Skin epidermis (tissue), 12 donors: ENCODE results near the gene HAUS3.
A peak's percentile ranks its signal among the peaks of the same experiment; 100 is the strongest.

Experiments
- H3K27ac ChIP-seq, 21 experiments: fragments of 200-600 bp; sonication (generic) in 11 of 21; one replicate each; pipeline ENCODE4 v1.5.0; 2020; ENCODE audit warnings: mild to moderate bottlenecking in 3 of 21, inconsistent platforms in 2 of 21, moderate library complexity in 2 of 21
- H3K4me3 ChIP-seq, 7 experiments: fragments of 200-600 bp; sonication (generic) in 2 of 7; one replicate each; pipeline ENCODE4 v1.5.0; 2020; ENCODE audit warnings: inconsistent platforms in 2 of 7, mild to moderate bottlenecking in 2 of 7, moderate library complexity in 1 of 7

Gene HAUS3

DNA sequence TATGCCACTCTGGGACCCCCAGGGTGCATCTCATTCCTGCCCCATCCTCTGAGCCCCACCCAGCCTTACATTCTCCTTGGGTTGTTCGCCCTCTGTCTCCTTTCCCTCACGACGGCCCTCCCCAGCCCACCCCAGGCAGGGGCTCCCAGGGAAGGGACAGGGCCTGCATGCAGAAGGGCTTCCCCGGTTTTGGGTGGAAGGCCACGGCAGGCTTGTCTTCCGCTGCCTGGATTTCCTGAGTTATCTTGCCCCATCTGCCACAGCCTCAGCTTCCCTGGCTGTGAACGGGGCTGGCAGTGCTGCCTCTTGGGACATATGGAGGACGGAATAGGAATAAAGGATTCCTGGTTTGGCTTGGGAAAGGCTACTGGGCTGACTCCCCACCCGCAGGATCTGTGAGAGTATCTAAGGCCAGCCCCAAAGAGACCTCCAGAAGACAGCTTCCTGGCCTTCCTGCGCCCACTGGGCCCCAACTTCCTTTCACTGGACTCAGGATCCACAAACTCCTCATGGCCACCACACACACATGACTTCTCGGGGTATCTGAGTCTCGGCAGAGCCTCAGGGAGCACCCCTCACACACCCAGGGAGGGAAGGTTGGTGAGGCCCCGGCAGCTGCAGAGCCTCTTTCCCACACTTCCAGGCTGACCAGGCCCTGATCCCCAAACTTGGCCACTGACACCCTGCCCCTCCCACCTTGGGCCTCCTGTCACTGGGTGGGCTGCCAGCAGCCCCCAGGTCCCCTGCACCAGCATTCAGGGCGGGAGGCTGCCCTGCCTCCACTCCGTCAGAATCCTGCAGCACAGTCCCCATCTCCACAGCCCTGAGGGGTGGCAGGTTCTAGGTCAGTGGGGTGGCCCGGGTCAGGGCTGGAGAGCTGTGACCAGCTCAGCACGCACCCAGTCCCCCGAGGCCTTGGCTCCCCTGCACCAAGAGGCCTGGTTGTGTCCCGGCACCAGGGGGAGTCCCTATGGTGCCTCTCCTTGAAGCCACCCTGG lies 23.5 kb upstream of the HAUS3 start:
- H3K27ac ChIP-seq: peak overlapping the region in 9 of 21 experiments; percentile 1 to 55 (median 28)
- no peak overlapping the region for H3K4me3 ChIP-seq

DNA sequence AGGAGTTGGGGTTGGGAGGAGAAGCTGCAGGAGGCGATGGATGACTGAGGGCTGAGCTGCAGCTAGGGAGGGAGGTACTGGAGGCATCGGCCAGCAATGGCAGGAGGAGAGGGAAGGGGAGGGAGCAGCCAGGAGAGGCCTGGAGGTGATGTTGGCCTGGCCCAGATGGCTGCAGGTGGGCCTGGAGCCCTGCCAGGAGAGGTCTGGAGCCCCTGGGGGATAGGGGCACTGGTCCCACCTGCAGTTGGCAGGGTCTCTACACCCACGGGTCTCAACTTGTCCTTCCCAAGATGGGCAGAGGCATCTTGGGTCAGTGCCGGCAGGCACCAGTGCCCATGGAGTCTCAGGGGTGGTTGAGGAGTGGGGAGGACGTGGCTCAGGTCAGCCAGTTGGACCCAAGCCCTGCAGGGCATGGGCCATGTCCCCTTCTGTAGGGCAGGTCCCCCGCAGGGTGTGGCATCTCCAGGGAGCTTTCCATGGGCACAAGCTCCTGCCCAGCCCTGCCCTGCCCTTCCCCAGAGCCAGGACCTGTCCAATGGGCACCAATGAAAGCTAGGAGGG lies 22.6 kb upstream of the HAUS3 start:
- Histone ChIP-seq H3K4me3 (no peak overlapping the region), H3K27ac (no peak overlapping the region)

DNA sequence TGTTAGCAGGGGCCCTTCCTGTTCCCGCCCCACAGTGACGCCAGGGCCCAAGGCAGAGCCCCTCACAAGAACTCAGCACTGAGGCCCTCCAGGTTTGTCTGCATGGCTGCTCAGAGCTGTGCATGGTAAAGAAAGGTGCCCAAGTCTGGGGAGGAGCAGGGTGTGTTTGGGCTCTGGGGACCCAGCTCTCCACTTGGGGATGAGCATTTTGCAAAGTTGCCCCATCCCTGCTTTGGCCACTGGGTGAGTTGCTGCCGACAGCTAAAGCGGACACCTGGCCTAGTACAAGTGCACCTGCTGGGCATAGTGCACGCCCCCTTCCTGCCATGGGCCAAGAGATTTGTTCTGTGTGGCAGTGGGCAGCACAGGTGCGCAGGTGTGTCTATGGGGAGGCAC lies 22.0 kb upstream of the HAUS3 start:
- H3K4me3 ChIP-seq: no peak overlapping the region
- no peak overlapping the region for H3K27ac ChIP-seq

DNA sequence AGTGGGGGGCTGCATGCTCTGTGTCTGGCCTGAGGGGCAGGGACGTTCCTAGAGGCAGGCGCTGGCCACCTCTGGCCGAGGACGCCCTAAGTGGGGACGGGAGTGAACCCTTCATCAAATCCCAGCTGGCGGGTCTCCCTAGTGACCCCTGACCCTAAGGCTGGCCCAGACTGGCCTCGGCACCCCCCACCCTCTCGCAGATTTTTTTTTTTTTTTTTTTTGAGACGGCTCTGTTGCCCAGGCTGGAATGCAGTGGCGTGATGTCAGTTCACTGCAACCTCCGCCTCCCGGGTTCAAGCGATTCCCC lies 21.0 kb upstream of the HAUS3 start:
- peak overlapping the region; percentile 45 to 94 (median 67) for H3K4me3 ChIP-seq
- H3K27ac ChIP-seq: peak overlapping the region; percentile 84 to 99 (median 95)

DNA sequence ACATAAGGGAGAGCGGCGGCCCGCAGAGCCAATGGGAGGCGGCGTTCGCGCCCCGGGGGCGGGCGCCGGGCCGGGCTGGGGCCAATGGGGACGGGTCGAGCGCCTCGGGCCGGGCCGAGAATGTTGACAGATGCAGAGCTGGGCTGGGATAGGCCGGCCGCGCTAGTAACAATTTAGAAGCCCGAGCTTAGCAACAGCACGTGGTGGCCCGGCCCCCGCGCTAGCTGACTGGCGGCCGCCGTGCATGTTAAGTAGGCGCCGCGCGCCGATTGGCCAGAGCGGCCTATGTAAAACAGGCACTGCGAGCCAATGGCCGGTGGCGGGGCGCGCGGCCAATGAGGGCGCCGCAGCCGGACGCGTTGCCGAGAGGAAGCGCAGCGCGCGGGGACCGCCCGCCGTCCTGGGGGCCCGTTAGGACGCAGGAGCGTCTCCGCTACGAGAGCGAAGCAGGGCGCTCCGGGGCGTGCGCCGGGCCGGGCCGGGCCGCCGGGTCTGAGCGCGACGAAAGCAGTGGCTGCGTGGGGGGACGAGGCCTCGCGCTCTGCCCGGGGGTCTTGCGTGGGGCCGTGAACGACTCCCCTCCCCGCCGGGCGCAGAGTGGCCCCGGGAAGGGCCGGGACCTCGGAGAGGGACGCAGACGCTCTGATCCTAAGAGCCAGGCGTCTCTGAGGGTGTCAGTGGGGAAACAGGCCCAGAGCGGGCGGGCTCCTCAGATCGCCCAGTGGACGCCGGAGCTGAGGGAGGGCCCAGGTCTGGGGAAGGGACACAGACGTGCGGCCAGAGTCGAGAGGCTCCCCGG lies 20.4 kb upstream of the HAUS3 start:
- peak overlapping the region; percentile 84 to 99 (median 95) for H3K27ac ChIP-seq
- H3K4me3 ChIP-seq: peak overlapping the region; percentile 45 to 94 (median 91)

DNA sequence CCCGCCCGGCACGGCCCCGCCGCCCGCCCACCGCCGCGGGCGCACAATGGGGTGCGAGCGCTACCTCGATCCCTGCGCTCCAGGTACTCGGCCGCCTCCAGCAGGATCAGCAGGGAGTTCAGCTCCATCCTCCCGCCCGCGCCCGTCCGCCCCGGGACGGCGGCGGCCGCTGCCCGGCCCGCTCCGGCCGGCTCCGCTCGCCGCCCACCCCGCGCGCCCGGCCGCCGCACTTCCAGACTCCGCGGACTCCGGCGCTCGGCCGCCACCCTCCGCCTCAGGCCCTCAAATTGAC lies 19.9 kb upstream of the HAUS3 start, which contains the start of gene MXD4:
Gene MXD4 (minus strand): TSS at position 257 of the 292 bp plus-strand sequence. CDS start 129 bp downstream, at position 128.
- Histone ChIP-seq H3K4me3 (peak within 1 kb of the TSS; percentile 67 to 99 (median 92)), H3K27ac (peak within 1 kb of the TSS; percentile 85 to 99 (median 95))

DNA sequence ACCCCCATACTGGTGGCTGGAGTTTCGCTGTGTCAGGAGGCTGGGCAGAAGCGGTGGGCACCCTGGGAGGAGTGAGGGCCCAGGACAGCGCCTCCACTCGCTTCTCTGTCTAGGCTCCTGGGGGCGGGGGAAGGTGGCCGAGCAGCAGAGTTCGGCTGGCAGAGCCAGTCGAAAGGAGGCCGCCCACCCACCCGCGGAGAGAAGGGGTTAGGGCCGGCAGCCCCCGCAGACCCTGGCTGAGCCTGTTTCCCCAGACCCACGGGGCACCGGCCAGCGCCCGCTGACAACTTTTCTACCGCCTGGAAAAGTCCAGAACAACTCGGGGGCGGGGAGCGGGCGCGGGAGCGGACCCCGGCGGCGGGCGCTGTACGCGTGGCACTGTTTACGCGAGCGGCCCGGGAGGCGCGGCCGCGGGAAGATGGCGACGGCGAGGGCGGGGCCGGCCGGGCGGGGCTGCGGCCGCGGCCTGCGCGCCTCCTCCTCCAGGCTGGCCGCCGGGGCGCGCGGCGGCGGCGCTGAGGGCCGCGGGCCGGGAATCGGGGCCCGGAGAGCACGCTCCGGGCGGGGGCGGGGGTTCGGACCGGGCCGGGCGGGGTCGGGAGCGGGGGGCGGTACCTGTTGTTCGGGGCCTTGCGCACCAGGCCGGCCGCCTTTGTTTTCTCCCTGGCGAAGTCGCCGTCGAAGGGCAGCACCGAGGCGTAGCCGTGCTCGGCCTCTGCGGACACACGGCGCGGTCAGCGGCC lies 19.4 kb upstream of the HAUS3 start:
- Histone ChIP-seq H3K4me3 (peak overlapping the region; percentile 67 to 99 (median 92)), H3K27ac (peak overlapping the region; percentile 70 to 98 (median 87))

DNA sequence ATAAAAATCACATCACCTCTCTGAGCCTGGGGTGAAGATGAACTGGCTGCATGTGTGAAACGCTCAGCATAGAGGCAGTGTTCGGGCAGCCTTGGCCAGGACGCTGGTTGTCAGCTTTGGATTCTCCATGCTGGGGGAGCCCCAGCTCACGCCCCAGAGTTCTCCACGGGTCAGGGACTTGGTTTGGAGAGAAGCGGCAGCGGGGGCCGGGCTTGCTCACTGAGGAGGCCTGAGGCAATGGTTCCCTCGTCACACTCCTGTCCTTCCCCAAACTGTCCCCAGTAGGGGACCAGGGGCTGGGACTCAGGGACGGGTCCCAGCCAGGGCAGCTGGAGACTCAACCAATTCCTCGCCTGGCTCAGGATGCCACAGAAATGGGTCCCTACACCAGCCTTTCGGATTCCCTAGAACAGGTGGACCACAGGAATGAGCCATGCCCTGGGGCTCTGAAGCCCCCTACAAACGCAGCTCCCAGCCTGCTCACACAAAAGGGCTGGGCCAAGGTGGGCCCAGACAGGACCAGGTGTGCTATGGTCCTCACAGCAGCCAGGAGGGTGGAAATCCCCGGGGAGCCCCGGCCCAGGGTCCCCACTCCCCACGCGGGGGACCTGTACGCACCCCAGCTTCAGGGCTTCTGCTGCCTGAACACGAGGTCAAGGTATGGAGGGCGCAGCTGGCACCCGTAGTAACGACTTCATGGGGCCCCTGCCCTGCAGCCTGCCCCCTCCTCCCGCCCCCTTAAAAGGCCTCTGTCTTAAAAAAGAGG lies 18.6 kb upstream of the HAUS3 start:
- peak overlapping the region; percentile 67 to 99 (median 92) for H3K4me3 ChIP-seq
- H3K27ac ChIP-seq: peak overlapping the region; percentile 22 to 98 (median 84)

DNA sequence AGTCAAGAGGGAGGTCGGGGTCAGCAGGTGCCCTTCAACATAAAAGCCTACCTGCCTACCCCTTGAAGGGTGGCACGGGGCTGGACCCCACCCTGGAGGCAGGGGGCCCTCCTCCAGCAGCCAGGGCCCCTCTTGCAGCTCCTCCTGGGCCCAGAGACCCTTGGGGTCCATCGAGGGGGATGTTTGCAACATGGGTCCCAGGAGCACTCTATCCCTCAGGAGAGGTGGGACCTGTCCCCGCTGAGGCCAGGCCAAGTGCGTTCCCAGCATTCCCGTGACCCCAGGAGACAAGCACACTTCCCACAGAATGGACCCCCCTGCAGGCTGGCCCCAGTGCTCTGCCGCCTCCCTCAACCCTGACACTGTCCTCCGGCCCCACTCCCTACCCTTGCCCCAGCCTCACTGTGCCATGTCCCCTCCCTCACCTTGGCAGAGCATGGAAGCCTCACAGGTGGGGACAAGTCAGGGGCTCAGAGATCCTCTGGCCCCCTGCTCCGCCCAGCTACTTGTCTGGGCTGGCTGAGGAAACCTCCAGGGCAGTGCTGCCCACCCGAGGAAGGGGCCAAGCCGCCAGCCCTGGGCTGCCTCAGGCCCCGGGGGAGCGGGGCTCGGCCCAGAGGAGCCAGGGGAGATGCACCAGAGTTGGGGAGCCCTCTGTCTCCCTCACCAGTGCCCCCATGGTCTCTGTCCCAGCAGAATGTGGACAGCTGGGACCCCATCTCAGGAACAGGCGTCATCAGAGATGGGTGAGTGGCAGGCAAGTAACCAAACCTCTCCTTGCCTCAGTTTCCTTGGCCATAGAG lies 17.8 kb upstream of the HAUS3 start:
- Histone ChIP-seq H3K4me3 (peak overlapping the region in 3 of 7 experiments; percentile 82 to 99 (median 94)), H3K27ac (peak overlapping the region in 9 of 21 experiments; percentile 6 to 98 (median 84))

DNA sequence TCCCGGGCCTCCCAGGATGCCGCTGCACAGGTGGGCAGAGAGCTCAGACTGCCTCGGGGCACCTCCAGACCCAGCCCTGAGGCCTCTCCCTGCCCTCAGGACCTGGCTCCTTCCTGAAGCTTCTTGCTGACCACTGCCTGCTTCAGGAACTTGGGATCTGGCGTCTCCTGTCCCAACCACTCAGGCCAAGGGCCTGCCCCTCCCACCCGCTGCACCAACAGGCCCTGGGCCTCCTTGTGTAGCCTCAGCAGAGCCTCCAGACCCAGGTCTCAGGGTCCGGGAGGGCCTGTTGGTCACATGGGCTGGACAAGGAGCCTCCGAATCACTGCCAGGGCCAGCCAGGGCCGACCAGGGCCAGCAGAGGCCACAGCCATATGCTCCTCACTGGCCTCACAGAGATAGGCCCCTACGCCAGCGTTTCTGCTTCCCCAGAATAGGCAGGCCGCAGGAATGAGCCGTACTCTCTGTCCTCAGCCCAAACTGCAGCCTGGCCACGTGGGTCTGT lies 17.2 kb upstream of the HAUS3 start:
- Histone ChIP-seq H3K27ac (peak overlapping the region in 7 of 21 experiments; percentile 6 to 89 (median 37)), H3K4me3 (no peak overlapping the region)

DNA sequence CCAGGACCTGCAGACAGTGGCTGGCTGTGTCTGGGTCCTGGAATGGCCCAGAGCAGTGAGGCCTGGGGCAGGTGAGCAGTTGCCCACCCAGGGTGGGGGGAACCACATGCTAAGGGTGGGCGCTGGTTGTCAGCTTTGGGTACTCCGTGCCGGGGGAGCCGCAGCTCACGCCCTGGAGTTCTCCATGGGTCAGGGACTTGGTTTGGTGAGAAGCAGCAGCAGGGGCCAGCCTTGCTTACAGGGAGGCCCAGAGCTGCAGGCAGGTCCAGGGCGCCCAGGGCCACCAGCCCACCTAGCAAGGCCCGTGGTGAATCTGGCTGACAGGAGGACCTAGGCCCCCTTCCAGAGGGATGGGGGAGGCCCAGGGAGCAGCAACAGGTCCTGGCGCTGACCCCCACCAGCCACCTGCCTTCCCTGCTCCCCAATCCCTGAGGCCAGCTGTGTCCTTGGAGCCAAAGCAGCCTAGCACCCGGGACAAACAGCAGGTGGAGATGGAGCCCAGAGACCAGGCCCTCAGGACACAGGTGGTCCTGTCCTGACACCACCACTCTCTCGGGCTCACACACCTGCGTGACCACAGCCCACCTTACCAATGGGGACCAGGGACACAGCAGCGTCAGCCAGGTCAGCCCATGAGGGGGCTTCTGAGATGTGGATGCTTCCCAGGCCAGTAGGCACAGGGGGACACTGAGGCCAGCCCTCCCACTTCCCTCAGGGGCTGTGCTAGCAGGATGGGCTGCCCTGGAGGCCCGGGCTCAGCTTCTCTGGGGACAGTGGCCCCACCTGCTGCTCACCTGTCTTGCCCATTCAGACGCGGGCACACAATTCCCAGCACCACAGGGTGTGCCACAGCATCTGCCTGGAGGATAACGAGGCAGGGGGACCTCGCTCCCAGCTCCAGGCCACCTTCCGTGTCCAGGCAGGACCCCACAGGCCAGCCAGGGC lies 16.4 kb upstream of the HAUS3 start:
- no peak overlapping the region for H3K4me3 ChIP-seq
- H3K27ac ChIP-seq: peak overlapping the region in 7 of 21 experiments; percentile 5 to 84 (median 33)

DNA sequence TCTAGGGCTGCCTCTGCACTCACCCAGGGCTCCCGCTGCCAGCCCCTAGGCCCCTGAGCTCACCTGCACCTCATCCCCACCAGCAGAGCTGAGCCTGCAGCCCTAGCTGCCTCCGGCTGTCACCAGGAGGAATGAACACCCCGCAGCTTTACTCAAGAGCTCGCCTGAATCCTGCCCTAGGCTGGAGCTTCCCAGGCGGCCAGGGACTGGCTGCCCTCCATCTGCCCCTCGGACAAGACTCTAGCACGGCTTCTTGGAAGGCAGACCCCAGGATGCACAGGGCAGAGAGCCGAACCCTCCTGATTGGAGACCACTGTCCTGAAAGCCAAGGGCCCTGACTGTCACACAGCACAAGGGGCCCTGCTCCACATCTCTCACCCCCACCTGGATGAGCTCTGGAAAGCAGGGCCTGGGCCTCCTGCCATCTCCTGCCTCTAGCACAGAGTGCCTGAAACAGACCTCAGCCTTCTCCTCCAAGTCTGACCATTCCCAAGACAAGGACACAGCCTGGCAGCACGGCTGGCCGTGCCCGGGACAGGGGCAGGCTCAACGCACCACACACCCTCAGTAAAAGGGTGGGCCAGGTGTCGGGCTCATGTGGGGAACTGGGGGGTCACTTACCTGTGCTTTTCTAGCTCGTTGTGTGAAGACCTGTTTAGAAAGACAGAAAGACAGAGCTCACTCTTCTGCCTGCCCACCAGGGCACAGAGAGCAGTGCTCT lies 15.6 kb upstream of the HAUS3 start:
- Histone ChIP-seq H3K4me3 (no peak overlapping the region), H3K27ac (peak overlapping the region in 11 of 21 experiments; percentile 18 to 75 (median 40))

DNA sequence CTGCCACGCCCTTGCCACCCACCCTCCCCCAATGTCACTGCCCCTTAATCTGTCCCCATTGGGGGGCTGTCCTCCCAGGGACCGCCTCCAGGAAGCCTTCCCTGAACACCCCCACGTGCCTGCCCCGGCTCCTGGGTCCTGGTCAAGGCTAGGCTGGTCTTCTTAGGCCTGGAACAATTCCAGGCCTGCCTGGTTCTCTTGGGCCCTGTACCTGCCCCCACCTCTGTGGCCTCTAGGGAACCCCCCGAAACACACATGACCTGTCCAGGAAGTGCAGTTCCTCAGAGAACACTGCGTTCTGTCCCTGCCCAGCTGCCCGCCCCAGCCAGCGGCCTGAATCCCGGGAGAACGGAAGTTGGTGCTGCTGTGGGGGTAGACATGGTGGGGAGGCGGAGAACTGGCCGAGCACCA lies 14.9 kb upstream of the HAUS3 start:
- H3K27ac ChIP-seq: peak overlapping the region in 12 of 21 experiments; percentile 4 to 75 (median 44)
- no peak overlapping the region for H3K4me3 ChIP-seq

DNA sequence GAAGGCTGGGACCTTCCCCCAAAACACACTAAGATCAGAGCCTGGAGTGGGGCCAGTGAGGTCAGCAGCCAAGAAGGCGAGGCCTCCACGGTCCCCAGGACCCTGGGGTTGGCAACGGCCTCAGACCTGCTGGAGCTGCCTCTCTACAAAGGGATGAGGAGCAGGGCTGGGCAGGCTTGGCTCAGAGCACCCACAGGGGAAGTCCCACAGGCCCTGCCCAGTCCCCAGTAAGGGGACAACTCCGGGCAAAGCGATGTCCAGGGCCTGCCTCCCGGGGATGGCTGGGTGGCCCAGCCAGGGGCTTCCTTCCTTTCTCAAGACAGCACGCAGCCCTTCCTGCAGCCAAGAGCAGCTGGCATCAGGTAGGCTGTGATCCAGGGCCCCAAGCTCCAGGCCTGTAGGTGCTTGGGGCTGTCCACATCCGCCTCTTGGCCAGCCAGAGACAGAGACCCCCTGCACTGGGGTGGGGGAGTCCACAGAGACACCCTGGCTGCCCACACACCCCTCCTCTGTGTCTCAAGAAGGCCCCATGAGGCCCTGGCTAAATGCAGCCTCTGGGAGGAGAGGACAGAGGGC lies 14.3 kb upstream of the HAUS3 start:
- Histone ChIP-seq H3K27ac (peak overlapping the region in 12 of 21 experiments; percentile 4 to 75 (median 44)), H3K4me3 (no peak overlapping the region)

DNA sequence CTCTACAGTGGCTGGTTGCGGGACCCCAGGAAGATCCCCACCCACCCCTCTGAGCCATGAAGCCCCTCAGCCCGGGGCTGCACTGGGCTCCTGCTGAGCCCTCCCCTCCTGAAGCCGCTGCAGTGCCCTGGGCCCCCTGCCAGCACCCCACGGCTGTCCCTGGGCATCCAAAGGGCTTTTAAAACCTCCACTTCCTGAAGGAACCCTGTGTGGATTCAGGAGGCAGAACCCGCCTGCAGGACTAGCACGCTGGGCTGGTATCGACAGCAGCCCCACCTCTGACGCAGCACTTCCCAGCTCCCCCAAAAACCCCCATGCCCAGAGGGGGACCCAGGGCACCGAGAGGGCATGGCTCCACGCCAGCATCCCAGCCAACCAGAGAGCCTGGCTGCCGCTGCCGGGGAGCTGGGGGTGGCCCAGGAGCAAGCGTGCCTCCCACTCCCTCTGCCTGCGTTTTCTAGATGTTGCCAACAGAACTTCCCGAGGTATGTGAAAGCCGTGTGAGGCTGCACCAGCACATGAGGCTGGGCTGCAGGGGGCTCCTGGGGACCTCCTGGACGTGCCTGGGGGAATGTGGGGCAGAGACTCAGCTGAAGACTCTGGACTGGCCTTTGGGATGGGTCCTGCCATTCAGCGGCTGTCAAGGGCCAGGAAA lies 13.7 kb upstream of the HAUS3 start:
- H3K4me3 ChIP-seq: no peak overlapping the region
- peak overlapping the region in 9 of 21 experiments; percentile 31 to 75 (median 56) for H3K27ac ChIP-seq
